Fibroblast of the aortic adventitia (primary cell): ENCODE data around the gene STIM1. TPM values are rescaled to one million over a fixed set of nuclear protein-coding genes. Genes with fewer than 3 reads are reported as not detected.

ENCODE experiments used
- DNase-seq: peaks from one replicate; pipeline ENCODE4 v3.0.0-alpha.2; 2010; ENCODE audit warnings: low read depth
- H3K4me3 ChIP-seq: 2 replicates; pipeline ENCODE4 v1.5.1; 2011; ENCODE audit warnings: low read depth, mild to moderate bottlenecking, control low read depth, low read length, moderate library complexity
- CTCF ChIP-seq: IDR thresholded peaks from 2 replicates; pipeline ENCODE4 v1.5.1; 2011; ENCODE audit warnings: mild to moderate bottlenecking, low read length, control low read depth, inconsistent platforms; ENCODE audit not compliant: insufficient read depth
- total RNA-seq: library from RNA; depleted of rRNA; stranded (reverse); fragments of >200 nt; gene quantifications from 2 replicates; pipeline ENCODE4 v1.2.3, GENCODE V29; 2012; ENCODE audit warnings: low replicate concordance

The STIM1 gene
- total RNA-seq, 1 donor: 21.6 TPM

- peak; percentile 56 for DNase-seq
- TF ChIP-seq CTCF: no peak
- no peak overlapping the region for H3K4me3 ChIP-seq
Observed at GRCh38 chr11:4068962-4069361, 213.5 kb downstream of the STIM1 start.

- TF ChIP-seq CTCF: no peak
- no peak for DNase-seq
- H3K4me3 ChIP-seq: no peak overlapping the region
Observed at GRCh38 chr11:4071325-4071724, 215.9 kb downstream of the STIM1 start.

GRCh38 chr11:4071914-4072313 is 216.4 kb downstream of the STIM1 start:
- no peak for TF ChIP-seq CTCF
- H3K4me3 ChIP-seq: no peak overlapping the region
- no peak for DNase-seq

GRCh38 chr11:4072668-4073285 is 217.3 kb downstream of the STIM1 start:
- H3K4me3 ChIP-seq: no peak overlapping the region
- TF ChIP-seq CTCF: peak; percentile 83
- DNase-seq: peak; percentile 89

- no peak for DNase-seq
- no peak overlapping the region for H3K4me3 ChIP-seq
- no peak for TF ChIP-seq CTCF
Observed at GRCh38 chr11:4074266-4074665, 218.8 kb downstream of the STIM1 start.

GRCh38 chr11:4076774-4077173 is 221.3 kb downstream of the STIM1 start:
- no peak for DNase-seq
- TF ChIP-seq CTCF: no peak
- H3K4me3 ChIP-seq: no peak overlapping the region

GRCh38 chr11:4083198-4083597 is 227.7 kb downstream of the STIM1 start:
- no peak overlapping the region for H3K4me3 ChIP-seq
- DNase-seq: no peak
- no peak for TF ChIP-seq CTCF
